GM23338 (cell line): ENCODE results near the gene NOVA1. TPM values are rescaled to one million over a fixed set of nuclear protein-coding genes. Genes with fewer than 3 reads are reported as not detected.

Experiments used
- ATAC-seq: fragments of 200-7000 bp; cut with Tn5 transposase; 3 replicates; pipeline ENCODE4 v1.9.1; 2020
- DNase-seq: peaks from one replicate; pipeline ENCODE4 v3.0.0-alpha.2; 2015; ENCODE audit warnings: low spot score
- H2AFZ ChIP-seq: fragments of 200-600 bp; sonication (generic); 2 replicates; pipeline ENCODE4 v1.8.0; 2016; ENCODE audit warnings: antibody characterized with exemption, mild to moderate bottlenecking, moderate library complexity
- H3F3A ChIP-seq: fragments of 200-600 bp; sonication (generic); replicated peaks from 2 replicates; pipeline ENCODE4 v1.8.0; 2017; ENCODE audit warnings: antibody characterized with exemption, mixed run types, low read depth
- H3K27ac ChIP-seq: fragments of 200-600 bp; sonication (generic); 2 replicates; pipeline ENCODE4 v1.6.1; 2016; ENCODE audit warnings: low read depth
- H3K27me3 ChIP-seq: fragments of 200-600 bp; sonication (generic); 2 replicates; pipeline ENCODE4 v1.8.0; 2016; ENCODE audit warnings: mild to moderate bottlenecking, mixed run types, moderate library complexity; ENCODE audit not compliant: insufficient read depth
- H3K36me3 ChIP-seq: fragments of 200-600 bp; sonication (generic); 2 replicates; pipeline ENCODE4 v1.8.0; 2016; ENCODE audit warnings: mild to moderate bottlenecking; ENCODE audit not compliant: insufficient read depth
- H3K4me1 ChIP-seq: fragments of 200-600 bp; sonication (generic); 2 replicates; pipeline ENCODE4 v1.8.0; 2016; ENCODE audit warnings: mild to moderate bottlenecking, moderate library complexity; ENCODE audit not compliant: insufficient read depth
- H3K4me2 ChIP-seq: fragments of 200-600 bp; sonication (generic); 2 replicates; pipeline ENCODE4 v1.7.1; 2017; ENCODE audit warnings: mixed run types
- H3K4me3 ChIP-seq: fragments of 200-600 bp; sonication (generic); 2 replicates; pipeline ENCODE4 v1.6.1; 2016; ENCODE audit warnings: mixed run types
- H3K79me2 ChIP-seq: fragments of 200-600 bp; sonication (generic); replicated peaks from 2 replicates; pipeline ENCODE4 v1.8.0; 2017; ENCODE audit warnings: mild to moderate bottlenecking; ENCODE audit not compliant: insufficient read depth
- H3K9me2 ChIP-seq: fragments of 200-600 bp; sonication (generic); 2 replicates; pipeline ENCODE4 v1.8.0; 2017; ENCODE audit not compliant: insufficient read depth
- H4K20me1 ChIP-seq: fragments of 200-600 bp; sonication (generic); replicated peaks from 2 replicates; pipeline ENCODE4 v1.8.0; 2017; ENCODE audit warnings: mild to moderate bottlenecking; ENCODE audit not compliant: insufficient read depth
- H3K27ac Mint-ChIP-seq: 2 replicates; pipeline ENCODE4 v1.8.0; 2020; ENCODE audit warnings: inconsistent platforms, mild to moderate bottlenecking, moderate library complexity, mixed read lengths
- H3K27me3 Mint-ChIP-seq: 3 replicates; pipeline ENCODE4 v1.8.0; 2022; ENCODE audit warnings: low read depth, mild to moderate bottlenecking, moderate library complexity, mixed read lengths, inconsistent platforms; ENCODE audit not compliant: insufficient read depth, poor library complexity
- H3K36me3 Mint-ChIP-seq: 3 replicates; pipeline ENCODE4 v1.8.0; 2021; ENCODE audit warnings: low read depth, mild to moderate bottlenecking, inconsistent platforms, moderate library complexity, mixed read lengths
- H3K4me1 Mint-ChIP-seq: 3 replicates; pipeline ENCODE4 v1.8.0; 2020; ENCODE audit warnings: mild to moderate bottlenecking, inconsistent platforms, mixed read lengths
- H3K4me3 Mint-ChIP-seq: 3 replicates; pipeline ENCODE4 v1.8.0; 2021; ENCODE audit warnings: moderate library complexity, mild to moderate bottlenecking, inconsistent platforms, mixed read lengths
- H3K9me3 Mint-ChIP-seq: 3 replicates; pipeline ENCODE4 v1.8.0; 2020; ENCODE audit warnings: moderate library complexity, mild to moderate bottlenecking, inconsistent platforms, mixed read lengths
- CREB1 ChIP-seq: fragments of 250-450 bp; sonication (Bioruptor Pico); IDR thresholded peaks from 2 replicates; pipeline ENCODE4 v1.5.0; 2020; ENCODE audit warnings: low read depth, mild to moderate bottlenecking, moderate library complexity
- CTCF ChIP-seq, 2 experiments: fragments of 200-600 bp in 1 of 2; sonication (generic) in 1 of 2; conservative IDR thresholded peaks; 2 replicates each; pipeline versions ENCODE4 v1.5.1 to v1.6.1; 2016 to 2017; ENCODE audit warnings: antibody characterized with exemption in 2 of 2, low read depth in 2 of 2, mild to moderate bottlenecking in 2 of 2, moderate library complexity in 1 of 2
- ETS1 ChIP-seq: IDR thresholded peaks from 2 replicates; pipeline ENCODE4 v1.6.1; 2016; ENCODE audit warnings: antibody characterized with exemption
- EZH2 ChIP-seq: fragments of 200-600 bp; sonication (generic); IDR thresholded peaks from one replicate; pipeline ENCODE4 v1.8.0; 2017; ENCODE audit warnings: antibody characterized with exemption, mild to moderate bottlenecking, low read depth; ENCODE audit not compliant: unreplicated experiment
- EZH2phosphoT487 ChIP-seq: fragments of 200-600 bp; sonication (generic); IDR thresholded peaks from one replicate; pipeline ENCODE4 v1.8.1; 2018; ENCODE audit warnings: antibody characterized with exemption; ENCODE audit not compliant: unreplicated experiment
- JUNB ChIP-seq: IDR thresholded peaks from one replicate; pipeline ENCODE4 v1.6.1; 2016; ENCODE audit warnings: antibody characterized with exemption; ENCODE audit not compliant: unreplicated experiment
- NANOG ChIP-seq: IDR thresholded peaks from 2 replicates; pipeline ENCODE4 v1.6.1; 2016; ENCODE audit warnings: antibody characterized with exemption, borderline replicate concordance
- POLR2AphosphoS5 ChIP-seq: IDR thresholded peaks from 2 replicates; pipeline ENCODE4 v1.6.1; 2016; ENCODE audit warnings: antibody characterized with exemption, low read depth
- REST ChIP-seq: IDR thresholded peaks from one replicate; pipeline ENCODE4 v1.6.1; 2018; ENCODE audit warnings: antibody characterized with exemption; ENCODE audit not compliant: unreplicated experiment
- STAT1 ChIP-seq: IDR thresholded peaks from one replicate; pipeline ENCODE4 v1.6.1; 2016; ENCODE audit warnings: antibody characterized with exemption; ENCODE audit not compliant: unreplicated experiment
- ZNF114 ChIP-seq: fragments of 250-450 bp; sonication (Bioruptor Pico); IDR thresholded peaks from 2 replicates; pipeline ENCODE4 v1.5.0; 2020; ENCODE audit warnings: mild to moderate bottlenecking, moderate library complexity
- ZNF331 ChIP-seq: fragments of 250-450 bp; sonication (Bioruptor Pico); IDR thresholded peaks from 2 replicates; pipeline ENCODE4 v1.5.0; 2020; ENCODE audit warnings: low read depth, mild to moderate bottlenecking, moderate library complexity
- ZNF462 ChIP-seq: fragments of 250-450 bp; sonication (Bioruptor Pico); IDR thresholded peaks from 2 replicates; pipeline ENCODE4 v1.5.0; 2020; ENCODE audit warnings: mild to moderate bottlenecking, moderate library complexity
- polyA plus RNA-seq: library from polyadenylated mRNA; unstranded; fragments of >200 nt; fragmentation: Nextera tagmentation; extraction: Ambion mirVana; gene quantifications from 2 replicates; pipeline ENCODE4 v1.2.1, GENCODE V29; 2016
- total RNA-seq: library from RNA; depleted of rRNA; stranded (reverse); fragments of >200 nt; shearing (Covaris generic); gene quantifications from 2 replicates; pipeline ENCODE4 v1.2.3, GENCODE V29; 2014

NOVA1 gene
- total and polyA plus RNA-seq, 2 experiments from 2014 or later: 8.1 to 11.6 TPM

GRCh38 chr14:26443654-26444053 lies 154.2 kb downstream of the NOVA1 start:
- Mint-ChIP-seq H3K4me3 (no peak overlapping the region), H3K36me3 (no peaks in the 10 kb centered on the region), H3K9me3 (no peaks in the 10 kb centered on the region), H3K27ac (no peak overlapping the region), H3K4me1 (peaks cover 6% of the 10 kb centered on the region), H3K27me3 (no peaks in the 10 kb centered on the region)
- no peak overlapping the region for H3K27ac ChIP-seq
- TF ChIP-seq ZNF114 (CRISPR knock-in tag): no peak
- no peak for TF ChIP-seq EZH2
- TF ChIP-seq NANOG: no peak
- no peak for TF ChIP-seq EZH2phosphoT487
- TF ChIP-seq ETS1: no peak
- no peak for TF ChIP-seq CTCF (conservative IDR thresholded peaks at IDR 0.05; ENCODE audit: low read depth in 2 of 2)
- TF ChIP-seq STAT1: no peak
- TF ChIP-seq ZNF462 (CRISPR knock-in tag): no peak
- no peak for TF ChIP-seq CREB1 (CRISPR knock-in tag)
- TF ChIP-seq REST: no peak
- no peak for TF ChIP-seq POLR2AphosphoS5
- TF ChIP-seq ZNF331 (CRISPR knock-in tag): no peak
- no peak for TF ChIP-seq JUNB
- no peaks in the 10 kb centered on the region for H3K4me1 ChIP-seq
- no peak for ATAC-seq
- H2AFZ ChIP-seq: no peak overlapping the region
- no peak overlapping the region for H3K4me2 ChIP-seq
- no peaks in the 10 kb centered on the region for H4K20me1 ChIP-seq
- H3K36me3 ChIP-seq: no peaks in the 10 kb centered on the region
- H3K27me3 ChIP-seq: no peaks in the 10 kb centered on the region
- no peak for DNase-seq
- H3F3A ChIP-seq: no peaks in the 10 kb centered on the region
- H3K4me3 ChIP-seq: no peak overlapping the region
- no peaks in the 10 kb centered on the region for H3K9me2 ChIP-seq
- no peaks in the 10 kb centered on the region for H3K79me2 ChIP-seq
